Muscle layer of colon (tissue), 2 donors: ENCODE measurements around the gene WWOX.

Experiments
- H3K27ac ChIP-seq: one replicate; pipeline ENCODE4 v1.7.0; 2013; ENCODE audit warnings: low read depth, mild to moderate bottlenecking, low read length, moderate library complexity
- H3K27me3 ChIP-seq, 2 donors: one replicate each; pipeline ENCODE4 v1.7.0; 2013; ENCODE audit warnings: low read length in 2 of 2, mild to moderate bottlenecking in 2 of 2; ENCODE audit not compliant: insufficient read depth in 2 of 2, control insufficient read depth in 1 of 2
- H3K36me3 ChIP-seq: one replicate; pipeline ENCODE4 v1.7.0; 2013; ENCODE audit warnings: mild to moderate bottlenecking, low read length; ENCODE audit not compliant: insufficient read depth
- H3K4me1 ChIP-seq: one replicate; pipeline ENCODE4 v1.7.0; 2013; ENCODE audit warnings: mild to moderate bottlenecking, low read length; ENCODE audit not compliant: insufficient read depth
- H3K4me3 ChIP-seq, 2 donors: one replicate each; pipeline ENCODE4 v1.7.0; 2013; ENCODE audit warnings: low read length in 2 of 2, low read depth in 1 of 2, mild to moderate bottlenecking in 1 of 2, moderate library complexity in 1 of 2
- H3K9ac ChIP-seq: one replicate; pipeline ENCODE4 v1.7.0; 2013; ENCODE audit warnings: low read length
- H3K9me3 ChIP-seq: one replicate; pipeline ENCODE4 v1.7.0; 2013; ENCODE audit warnings: mild to moderate bottlenecking, low read length
- donor health status: abdominal sarcoma.
- donor health status: Adenocarcinoma of cecum.

Gene WWOX

DNA sequence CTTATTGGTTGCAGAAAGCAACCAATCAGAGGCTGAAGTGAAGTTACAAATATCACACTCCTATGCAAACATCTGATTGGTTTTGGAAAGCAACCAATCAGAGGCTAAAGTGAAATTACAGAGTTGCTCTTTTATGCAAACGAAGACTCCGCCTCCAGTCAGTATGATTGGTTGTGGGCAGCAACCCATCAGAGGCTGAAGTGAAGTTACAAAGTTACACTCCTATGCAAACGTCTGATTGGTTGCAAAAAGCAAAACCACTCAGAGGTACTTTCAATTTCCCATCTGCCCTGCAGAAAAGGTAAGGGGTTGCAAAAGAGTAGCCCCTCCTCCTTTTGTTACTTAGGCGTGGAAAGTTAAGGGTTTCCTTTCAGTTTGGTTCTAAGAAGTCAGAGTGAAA, 803.8 kb downstream of the WWOX start:
- no peak overlapping the region for H3K9ac ChIP-seq
- H3K27ac ChIP-seq, result no peak overlapping the region
- peaks cover 13% of the 10 kb centered on the region for H3K4me1 ChIP-seq
- no peaks in the 10 kb centered on the region for H3K36me3 ChIP-seq
- H3K9me3 ChIP-seq, result no peaks in the 10 kb centered on the region
- H3K4me3 ChIP-seq, result no peak overlapping the region
- no peaks in the 10 kb centered on the region for H3K27me3 ChIP-seq

DNA sequence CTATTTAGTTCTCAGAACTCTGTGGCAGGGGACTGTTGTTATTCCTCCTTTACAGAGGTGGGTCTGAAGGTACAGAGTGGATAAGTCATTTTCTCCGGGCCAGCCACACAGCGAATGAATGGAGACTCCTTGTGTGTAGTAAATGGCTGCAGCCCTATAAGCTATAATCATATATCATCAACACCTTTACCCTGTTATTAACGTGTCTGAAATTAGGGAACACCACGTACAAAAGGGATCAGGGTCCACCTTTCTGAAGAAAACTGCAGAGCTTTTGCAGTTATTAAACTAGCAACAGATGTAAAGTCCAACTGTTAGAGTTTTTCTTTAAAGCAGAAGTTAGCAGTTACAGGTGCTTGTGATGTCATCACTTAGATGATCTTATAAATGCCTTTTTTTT, 804.4 kb downstream of the WWOX start:
- Histone ChIP-seq H3K27ac (no peak overlapping the region), H3K27me3 (no peaks in the 10 kb centered on the region), H3K9ac (no peak overlapping the region), H3K4me3 (no peak overlapping the region), H3K36me3 (no peaks in the 10 kb centered on the region), H3K4me1 (peaks cover 13% of the 10 kb centered on the region), H3K9me3 (no peaks in the 10 kb centered on the region)

DNA sequence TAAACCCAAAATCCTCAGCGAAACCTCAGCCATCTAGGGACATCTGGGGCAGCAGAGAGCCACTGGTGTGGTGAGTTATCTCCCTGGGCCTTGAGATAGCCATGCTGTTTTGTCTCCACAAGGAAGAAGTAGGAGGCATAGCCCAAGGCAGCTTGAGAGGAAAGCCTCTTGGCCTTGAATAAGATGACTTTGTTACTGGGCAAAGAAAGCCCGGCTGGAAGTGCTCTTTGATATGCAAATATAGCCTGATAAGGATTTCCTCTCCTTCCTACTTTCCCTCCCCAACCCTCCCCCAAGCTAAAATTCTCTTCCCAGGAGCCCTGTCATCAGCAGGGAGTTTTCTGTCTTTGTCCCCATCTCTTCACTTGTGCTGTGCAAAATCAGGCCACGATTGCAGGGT, 806.7 kb downstream of the WWOX start:
- H3K4me1 ChIP-seq, result no peaks in the 10 kb centered on the region
- no peak overlapping the region for H3K9ac ChIP-seq
- H3K36me3 ChIP-seq, result no peaks in the 10 kb centered on the region
- no peak overlapping the region for H3K4me3 ChIP-seq
- no peak overlapping the region for H3K27ac ChIP-seq
- H3K9me3 ChIP-seq, result no peaks in the 10 kb centered on the region
- H3K27me3 ChIP-seq, result no peaks in the 10 kb centered on the region

DNA sequence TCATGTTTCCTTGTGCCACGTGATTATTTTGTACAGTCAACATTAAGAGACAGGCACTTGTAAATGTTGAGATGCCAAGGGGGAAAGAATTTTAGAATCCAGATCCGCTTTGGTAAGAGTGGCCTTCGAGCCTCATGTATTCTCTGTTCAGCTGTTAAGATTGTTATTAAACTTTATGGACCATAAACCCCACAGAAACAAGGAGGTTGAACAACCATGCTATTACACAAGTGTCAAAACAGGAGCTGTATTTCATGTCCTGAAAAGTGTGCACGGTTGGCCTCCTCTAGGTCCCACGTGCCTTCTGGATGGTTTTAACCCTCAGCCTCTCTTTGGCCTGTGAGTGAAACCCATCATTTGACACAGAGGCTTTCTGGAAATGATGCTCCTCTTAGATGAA, 809.8 kb downstream of the WWOX start:
- Histone ChIP-seq H3K9ac (no peak overlapping the region), H3K4me1 (no peaks in the 10 kb centered on the region), H3K27ac (no peak overlapping the region), H3K27me3 (no peaks in the 10 kb centered on the region), H3K9me3 (no peaks in the 10 kb centered on the region), H3K4me3 (no peak overlapping the region), H3K36me3 (no peaks in the 10 kb centered on the region)

DNA sequence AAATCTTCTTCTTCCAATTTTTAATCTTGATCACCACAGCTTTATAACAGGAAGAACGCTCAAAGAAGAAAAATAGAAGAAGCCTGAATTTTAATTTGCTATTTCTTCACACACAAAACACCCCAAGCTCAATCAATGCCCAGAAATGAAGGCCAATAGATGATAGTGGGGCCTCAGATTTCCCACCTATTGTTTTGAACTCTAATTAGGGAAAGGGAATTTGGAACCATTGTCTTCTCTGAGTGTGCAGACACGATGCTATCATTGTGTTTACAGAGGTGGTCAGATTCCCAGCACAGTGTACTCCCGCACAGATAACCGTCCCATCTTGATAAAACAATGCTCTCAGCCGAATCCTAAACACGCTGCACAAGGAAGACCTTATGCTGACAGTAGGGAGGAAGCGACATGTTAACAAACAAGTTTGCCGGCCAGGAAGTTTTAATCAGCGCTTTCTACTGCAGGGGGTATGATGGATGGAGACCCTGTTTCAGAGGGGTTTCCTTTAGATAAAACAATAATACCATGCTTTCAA, 816.4 kb downstream of the WWOX start:
- Histone ChIP-seq H3K4me1 (no peaks in the 10 kb centered on the region), H3K27me3 (no peaks in the 10 kb centered on the region), H3K9ac (no peak overlapping the region), H3K36me3 (no peaks in the 10 kb centered on the region), H3K4me3 (no peak overlapping the region), H3K27ac (no peak overlapping the region), H3K9me3 (no peaks in the 10 kb centered on the region)

DNA sequence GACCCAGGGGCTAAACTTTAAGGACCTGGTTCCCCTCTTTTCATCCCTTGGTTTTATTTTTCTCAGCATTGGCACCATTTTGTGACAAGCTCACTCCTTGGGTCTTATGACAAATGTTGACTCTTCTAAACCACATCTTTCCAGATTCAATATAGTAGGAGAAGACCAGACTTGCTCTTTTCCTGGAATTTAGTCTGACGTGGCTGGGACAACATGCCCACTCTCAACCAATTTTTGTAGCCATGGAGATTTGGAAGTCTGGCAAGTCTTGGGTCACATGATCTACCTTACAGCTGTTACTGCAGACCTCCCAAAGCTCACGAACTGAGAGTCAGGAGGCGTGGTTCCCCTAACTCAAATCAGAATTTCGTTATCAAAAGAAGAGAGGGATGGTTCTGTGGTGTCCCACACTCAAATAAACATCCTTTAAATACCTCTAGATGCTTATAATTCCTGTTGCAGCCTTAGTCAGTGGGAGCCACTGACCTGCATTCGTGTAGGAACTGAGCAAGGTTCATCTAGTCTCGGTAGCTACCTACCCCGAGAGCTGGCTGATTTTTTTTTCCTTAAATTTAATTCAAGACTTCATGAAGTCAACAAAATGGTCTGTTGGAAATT, 817.6 kb downstream of the WWOX start:
- Histone ChIP-seq H3K27me3 (no peaks in the 10 kb centered on the region), H3K4me1 (no peaks in the 10 kb centered on the region), H3K27ac (no peak overlapping the region), H3K9me3 (no peaks in the 10 kb centered on the region), H3K9ac (no peak overlapping the region), H3K4me3 (no peak overlapping the region), H3K36me3 (no peaks in the 10 kb centered on the region)

DNA sequence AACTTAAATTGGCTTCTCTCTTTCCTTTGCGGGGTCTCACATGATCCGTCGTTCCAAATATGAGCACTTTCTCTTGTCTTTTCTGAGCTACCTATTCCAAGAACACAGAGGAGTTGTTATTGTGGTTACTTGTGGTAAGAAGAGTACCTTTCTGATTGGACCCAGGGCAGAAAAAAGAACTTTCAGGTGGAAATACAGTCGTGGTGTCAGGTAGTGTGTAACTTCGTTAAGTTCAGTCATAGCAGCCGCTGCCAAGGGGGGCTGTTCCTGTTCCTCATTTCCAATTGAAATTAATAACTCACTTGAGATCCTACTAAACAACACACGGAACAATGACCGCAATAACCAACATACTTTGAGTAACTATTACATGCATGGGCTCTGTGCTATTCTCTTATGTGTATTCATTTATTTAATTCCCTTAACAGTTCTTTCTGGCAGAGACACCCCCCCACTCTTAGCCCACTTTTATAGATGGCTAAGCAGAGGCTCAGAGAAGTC, 819.4 kb downstream of the WWOX start:
- no peak overlapping the region for H3K4me3 ChIP-seq
- no peaks in the 10 kb centered on the region for H3K27me3 ChIP-seq
- no peaks in the 10 kb centered on the region for H3K4me1 ChIP-seq
- H3K9me3 ChIP-seq, result no peaks in the 10 kb centered on the region
- H3K27ac ChIP-seq, result no peak overlapping the region
- no peak overlapping the region for H3K9ac ChIP-seq
- no peaks in the 10 kb centered on the region for H3K36me3 ChIP-seq

DNA sequence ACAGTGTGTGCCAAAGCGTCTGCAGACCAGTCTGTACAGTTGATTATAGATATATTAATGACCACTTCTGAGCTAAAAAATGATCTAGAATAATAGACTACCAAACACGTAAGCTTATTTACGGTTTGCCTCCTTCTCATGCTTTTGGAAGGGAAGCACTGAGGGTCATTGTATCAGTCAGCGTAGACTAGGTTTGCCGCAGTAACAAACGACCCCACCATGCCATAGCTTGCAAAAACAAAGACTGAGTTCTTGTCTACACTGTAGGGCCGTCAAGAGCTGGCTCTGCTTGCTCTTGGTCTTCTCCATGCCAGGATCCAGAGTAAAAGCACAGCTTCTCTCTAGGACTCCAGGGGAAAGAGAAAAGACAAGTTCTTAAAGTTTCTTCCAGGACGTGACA, 820.4 kb downstream of the WWOX start:
- H3K9ac ChIP-seq, result no peak overlapping the region
- H3K4me1 ChIP-seq, result no peaks in the 10 kb centered on the region
- no peaks in the 10 kb centered on the region for H3K36me3 ChIP-seq

DNA sequence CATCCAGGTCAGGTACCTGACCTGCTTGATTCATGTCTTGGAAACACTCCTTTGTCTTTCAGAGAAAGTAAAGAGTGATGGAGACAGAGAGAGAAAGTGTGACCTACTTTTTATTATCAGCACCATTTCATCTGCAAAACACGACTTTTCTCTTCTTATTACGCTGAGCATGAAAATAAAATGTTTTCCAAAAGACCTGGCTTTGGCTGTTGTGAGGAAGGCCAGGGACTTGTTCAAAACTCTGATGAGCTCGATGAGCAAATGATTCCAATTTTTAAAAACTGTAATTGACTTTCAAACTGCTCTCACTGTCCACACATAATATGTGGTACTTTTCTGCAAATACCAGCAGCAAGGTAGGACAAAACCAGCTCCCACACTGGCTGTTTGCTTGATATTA, 821.2 kb downstream of the WWOX start:
- no peak overlapping the region for H3K4me3 ChIP-seq
- no peak overlapping the region for H3K27ac ChIP-seq
- no peak overlapping the region for H3K9ac ChIP-seq
- H3K9me3 ChIP-seq, result no peaks in the 10 kb centered on the region
- H3K4me1 ChIP-seq, result no peaks in the 10 kb centered on the region
- H3K27me3 ChIP-seq, result no peaks in the 10 kb centered on the region
- H3K36me3 ChIP-seq, result no peaks in the 10 kb centered on the region

More for the DNA sequence above, 820.4 kb downstream of the WWOX start:
- H3K9me3 ChIP-seq, result no peaks in the 10 kb centered on the region
- H3K27ac ChIP-seq, result no peak overlapping the region
- H3K4me3 ChIP-seq, result no peak overlapping the region
- H3K27me3 ChIP-seq, result no peaks in the 10 kb centered on the region

DNA sequence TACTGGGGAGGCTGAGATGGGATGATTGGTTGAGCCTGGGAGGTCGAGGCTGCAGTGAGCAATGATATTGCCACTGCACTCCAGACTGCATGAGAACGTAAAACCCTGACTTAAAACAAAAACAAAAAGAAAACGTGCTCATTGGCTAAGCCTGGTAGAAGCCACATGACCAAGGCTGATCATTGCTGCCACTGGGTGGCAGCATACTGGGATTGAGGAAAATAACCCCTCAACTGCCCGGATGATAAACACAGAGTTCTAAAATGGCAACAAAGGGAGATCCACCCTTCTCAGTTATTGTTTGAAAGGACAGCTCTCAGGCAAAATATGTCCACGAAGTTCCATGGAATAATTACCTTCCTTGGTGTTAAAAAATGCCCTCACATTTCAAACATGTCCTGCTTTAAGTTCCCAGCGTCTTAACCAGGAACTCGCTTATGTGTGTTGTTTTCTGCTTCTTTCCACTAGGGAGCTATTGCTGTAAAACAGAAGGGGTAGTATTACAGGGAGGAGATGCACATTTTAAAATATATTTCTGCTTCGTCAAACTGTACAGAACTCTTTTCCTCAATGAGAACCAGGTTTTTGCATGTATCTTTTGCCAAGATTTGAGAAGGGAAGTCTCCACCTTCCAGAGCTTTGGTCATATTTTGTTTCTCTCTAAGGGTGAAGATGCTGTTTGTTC, 825.8 kb downstream of the WWOX start:
- no peak overlapping the region for H3K4me3 ChIP-seq
- H3K27ac ChIP-seq, result no peak overlapping the region
- H3K9ac ChIP-seq, result no peak overlapping the region
- no peaks in the 10 kb centered on the region for H3K27me3 ChIP-seq
- no peaks in the 10 kb centered on the region for H3K4me1 ChIP-seq
- H3K36me3 ChIP-seq, result no peaks in the 10 kb centered on the region
- H3K9me3 ChIP-seq, result no peaks in the 10 kb centered on the region

DNA sequence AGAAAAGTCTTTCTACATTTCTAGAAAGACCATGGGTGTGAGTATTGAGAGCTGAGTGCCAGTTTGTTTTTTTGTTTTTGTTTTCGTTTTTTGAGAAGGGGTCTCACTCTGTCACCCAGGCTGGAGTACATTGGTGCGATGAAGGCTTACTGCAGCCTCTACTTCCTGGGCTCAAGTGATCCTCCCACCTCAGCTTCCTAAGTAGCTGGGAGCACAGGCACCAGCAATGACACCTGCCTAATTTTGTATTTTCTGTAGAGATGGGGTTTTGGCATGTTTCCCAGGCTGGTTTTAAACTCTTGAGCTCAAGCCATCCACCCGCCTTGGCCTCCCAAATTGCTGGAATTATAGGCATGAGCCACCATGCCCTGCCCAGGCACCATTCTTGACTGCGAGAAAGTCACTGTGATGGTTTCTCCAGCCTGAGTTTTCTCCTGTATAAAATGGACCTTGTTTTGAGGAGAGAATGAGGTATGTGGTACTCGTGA, 827.3 kb downstream of the WWOX start:
- Histone ChIP-seq H3K36me3 (no peaks in the 10 kb centered on the region), H3K4me1 (no peaks in the 10 kb centered on the region), H3K4me3 (no peak overlapping the region), H3K9me3 (no peaks in the 10 kb centered on the region), H3K9ac (no peak overlapping the region), H3K27ac (no peak overlapping the region), H3K27me3 (no peaks in the 10 kb centered on the region)
